ENCODE data around the gene NDFIP1.

DNA sequence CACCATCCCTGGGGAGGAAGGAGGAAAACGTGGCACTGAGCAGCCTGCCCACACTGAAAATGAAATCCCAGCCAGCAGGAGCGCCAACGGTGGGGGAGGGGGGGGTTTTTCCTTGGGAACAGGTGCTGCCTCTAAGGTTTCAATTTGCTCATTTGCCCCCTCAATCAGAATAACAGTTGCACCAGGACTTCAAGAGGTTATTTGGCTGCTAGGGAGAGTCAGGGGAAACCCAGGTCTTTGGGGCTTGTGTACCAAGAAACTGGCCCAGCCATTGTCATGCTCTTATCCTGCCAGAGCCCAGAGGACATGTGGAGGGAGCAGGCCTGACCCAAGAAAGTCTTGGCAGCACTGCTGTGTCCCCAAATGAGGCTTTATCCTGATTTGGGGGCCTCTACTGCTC, 66.5 kb downstream of the NDFIP1 start:
- TF ChIP-seq EZH2phosphoT487 (IDR thresholded peaks at IDR 0.05; ENCODE audit: insufficient read depth, low read depth) (no peak), EZH2 (IDR thresholded peaks at IDR 0.05; ENCODE audit: insufficient read depth, poor library complexity, severe bottlenecking) (no peak)
